Astrocyte (in vitro differentiated cells and primary cell): ENCODE measurements around the gene ARF5. TPM values are rescaled to one million over a fixed set of nuclear protein-coding genes. Genes with fewer than 3 reads are reported as not detected.

Experiments used
- DNase-seq: peaks from one replicate; pipeline ENCODE4 v3.0.0-alpha.2; 2010; ENCODE audit warnings: low read depth
- FAIRE-seq: peaks from 2 replicates; lab custom pipeline; 2011; peaks lifted over from hg19 to GRCh38; lab: Jason Lieb, UNC
- H2AFZ ChIP-seq: 2 replicates; pipeline ENCODE4 v1.6.0; 2012; ENCODE audit warnings: low read depth, low read length, inconsistent platforms
- H3K27ac ChIP-seq: 2 replicates; pipeline ENCODE4 v1.5.1; 2011; ENCODE audit warnings: low read depth, low read length, inconsistent platforms
- H3K27me3 ChIP-seq: 2 replicates; pipeline ENCODE4 v1.6.0; 2011; ENCODE audit warnings: low read length, inconsistent platforms; ENCODE audit not compliant: insufficient read depth
- H3K36me3 ChIP-seq: 2 replicates; pipeline ENCODE4 v1.5.1; 2011; ENCODE audit warnings: low read length, inconsistent platforms; ENCODE audit not compliant: insufficient read depth
- H3K4me1 ChIP-seq: 2 replicates; pipeline ENCODE4 v1.5.1; 2011; ENCODE audit warnings: low read length, inconsistent platforms; ENCODE audit not compliant: insufficient read depth
- H3K4me2 ChIP-seq: 2 replicates; pipeline ENCODE4 v1.6.0; 2012; ENCODE audit warnings: low read length, inconsistent platforms
- H3K4me3 ChIP-seq: 2 replicates; pipeline ENCODE4 v1.5.1; 2011; ENCODE audit warnings: low read depth, mild to moderate bottlenecking, low read length, inconsistent platforms; ENCODE audit not compliant: insufficient read depth
- H3K79me2 ChIP-seq: 2 replicates; pipeline ENCODE4 v1.6.0; 2012; ENCODE audit warnings: mild to moderate bottlenecking, low read length, inconsistent platforms; ENCODE audit not compliant: insufficient read depth
- H3K9ac ChIP-seq: 2 replicates; pipeline ENCODE4 v1.6.0; 2012; ENCODE audit warnings: mild to moderate bottlenecking, low read length, inconsistent platforms
- H3K9me3 ChIP-seq: 2 replicates; pipeline ENCODE4 v1.5.1; 2012; ENCODE audit warnings: low read depth, mild to moderate bottlenecking, low read length, inconsistent platforms; ENCODE audit not compliant: insufficient read depth
- H4K20me1 ChIP-seq: 2 replicates; pipeline ENCODE4 v1.6.0; 2012; ENCODE audit warnings: low read length, inconsistent platforms; ENCODE audit not compliant: insufficient read depth
- H3K27ac Mint-ChIP-seq: one replicate; pipeline ENCODE4 v1.8.0; 2021; ENCODE audit warnings: mild to moderate bottlenecking, mixed read lengths; ENCODE audit not compliant: unreplicated experiment
- H3K27me3 Mint-ChIP-seq: one replicate; pipeline ENCODE4 v1.8.0; 2021; ENCODE audit warnings: low read depth, mixed read lengths; ENCODE audit not compliant: unreplicated experiment
- H3K36me3 Mint-ChIP-seq: one replicate; pipeline ENCODE4 v1.8.0; 2021; ENCODE audit warnings: low read depth, mixed read lengths; ENCODE audit not compliant: unreplicated experiment
- H3K4me1 Mint-ChIP-seq: one replicate; pipeline ENCODE4 v1.8.0; 2021; ENCODE audit warnings: low read depth, mixed read lengths; ENCODE audit not compliant: unreplicated experiment
- H3K4me3 Mint-ChIP-seq: one replicate; pipeline ENCODE4 v1.8.0; 2021; ENCODE audit warnings: mild to moderate bottlenecking, moderate library complexity, mixed read lengths; ENCODE audit not compliant: unreplicated experiment
- H3K9me3 Mint-ChIP-seq: one replicate; pipeline ENCODE4 v1.8.0; 2021; ENCODE audit warnings: mild to moderate bottlenecking, mixed read lengths; ENCODE audit not compliant: unreplicated experiment
- CTCF ChIP-seq: IDR thresholded peaks from 2 replicates; pipeline ENCODE4 v1.5.1; 2011; ENCODE audit warnings: low read depth, mild to moderate bottlenecking, inconsistent platforms, low read length, moderate library complexity; ENCODE audit not compliant: insufficient read depth
- EZH2 ChIP-seq: IDR thresholded peaks from 2 replicates; pipeline ENCODE4 v1.6.1; 2012; ENCODE audit warnings: mild to moderate bottlenecking, low read length, inconsistent platforms; ENCODE audit not compliant: insufficient read depth
- total RNA-seq: library from RNA; stranded (reverse); gene quantifications from 2 replicates; pipeline ENCODE4 v1.2.1, GENCODE V29; 2021

Gene ARF5
- total RNA-seq, 1 donor from 2014 or later: 111 TPM

GRCh38 chr7:127618775-127619174, 30.6 kb downstream of the ARF5 start:
- FAIRE-seq: no peak
- no peak overlapping the region for H3K27ac Mint-ChIP-seq
- H3K9me3 Mint-ChIP-seq: peaks cover 3% of the 10 kb centered on the region
- no peak for TF ChIP-seq EZH2
- no peak for TF ChIP-seq CTCF
- Histone ChIP-seq H3K4me1 (no peaks in the 10 kb centered on the region), H4K20me1 (no peaks in the 10 kb centered on the region), H3K27ac (no peak overlapping the region), H3K9ac (no peak overlapping the region), H3K27me3 (peaks cover 65% of the 10 kb centered on the region), H3K36me3 (no peaks in the 10 kb centered on the region), H3K4me3 (no peak overlapping the region), H3K9me3 (no peaks in the 10 kb centered on the region), H3K4me2 (no peak overlapping the region), H3K79me2 (no peaks in the 10 kb centered on the region), H2AFZ (no peak overlapping the region)
- H3K4me3 Mint-ChIP-seq: no peak overlapping the region
- H3K4me1 Mint-ChIP-seq: peaks cover 10% of the 10 kb centered on the region
- no peak for DNase-seq
- H3K36me3 Mint-ChIP-seq: no peaks in the 10 kb centered on the region
- H3K27me3 Mint-ChIP-seq: peaks cover 71% of the 10 kb centered on the region

GRCh38 chr7:127619681-127620405, 31.6 kb downstream of the ARF5 start:
- Mint-ChIP-seq H3K27ac (no peak overlapping the region), H3K4me1 (peaks cover 10% of the 10 kb centered on the region), H3K36me3 (no peaks in the 10 kb centered on the region), H3K27me3 (peaks cover 62% of the 10 kb centered on the region), H3K9me3 (no peaks in the 10 kb centered on the region), H3K4me3 (peak overlapping the region; percentile 54)
- Histone ChIP-seq H3K36me3 (no peaks in the 10 kb centered on the region), H3K4me1 (no peaks in the 10 kb centered on the region), H3K4me3 (no peak overlapping the region), H3K9me3 (no peaks in the 10 kb centered on the region), H3K27ac (no peak overlapping the region), H4K20me1 (no peaks in the 10 kb centered on the region), H3K4me2 (no peak overlapping the region), H3K27me3 (peaks cover 66% of the 10 kb centered on the region), H2AFZ (no peak overlapping the region), H3K9ac (no peak overlapping the region), H3K79me2 (no peaks in the 10 kb centered on the region)
- TF ChIP-seq CTCF: no peak
- TF ChIP-seq EZH2: no peak
- DNase-seq: no peak
- no peak for FAIRE-seq
